Mesenchymal stem cell (in vitro differentiated cells and primary cell): ENCODE data around the gene OPTC.

Experiments
- DNase-seq: peaks from one replicate; pipeline ENCODE4 v3.0.0-alpha.2; 2013
- H2AFZ ChIP-seq: one replicate; pipeline ENCODE4 v1.6.1; 2013; ENCODE audit warnings: low read depth, mild to moderate bottlenecking, control low read depth, inconsistent platforms, low read length, moderate library complexity
- H2AK5ac ChIP-seq: 2 replicates; pipeline ENCODE4 v1.6.1; 2013; ENCODE audit warnings: low read length, moderate library complexity, mild to moderate bottlenecking, inconsistent platforms; ENCODE audit not compliant: severe bottlenecking
- H2BK120ac ChIP-seq: one replicate; pipeline ENCODE4 v1.6.1; 2013; ENCODE audit warnings: low read depth, mild to moderate bottlenecking, inconsistent platforms, low read length, moderate library complexity
- H2BK12ac ChIP-seq, 2 experiments: one replicate each; pipeline ENCODE4 v1.6.1; 2013; ENCODE audit warnings: inconsistent platforms in 2 of 2, low read length in 2 of 2, mild to moderate bottlenecking in 2 of 2, moderate library complexity in 2 of 2, control low read depth in 1 of 2
- H2BK15ac ChIP-seq: one replicate; pipeline ENCODE4 v1.6.1; 2013; ENCODE audit warnings: mild to moderate bottlenecking, low read depth, inconsistent platforms; ENCODE audit not compliant: poor library complexity, severe bottlenecking
- H2BK5ac ChIP-seq: 2 replicates; pipeline ENCODE4 v1.6.1; 2013; ENCODE audit warnings: low read depth, mild to moderate bottlenecking, low read length, control low read depth, inconsistent platforms; ENCODE audit not compliant: poor library complexity, severe bottlenecking
- H3K14ac ChIP-seq, 2 experiments: one replicate each; pipeline ENCODE4 v1.6.1; 2013; ENCODE audit warnings: inconsistent platforms in 2 of 2, low read length in 2 of 2, control low read depth in 1 of 2, mild to moderate bottlenecking in 1 of 2, moderate library complexity in 1 of 2
- H3K18ac ChIP-seq, 2 experiments: one replicate each; pipeline ENCODE4 v1.6.1; 2013; ENCODE audit warnings: inconsistent platforms in 2 of 2, low read length in 2 of 2, control low read depth in 1 of 2, low read depth in 1 of 2, mild to moderate bottlenecking in 1 of 2
- H3K23ac ChIP-seq, 2 experiments: one replicate each; pipeline ENCODE4 v1.6.1; 2013; ENCODE audit warnings: inconsistent platforms in 2 of 2, low read length in 2 of 2, mild to moderate bottlenecking in 2 of 2, moderate library complexity in 2 of 2, control low read depth in 1 of 2
- H3K27ac ChIP-seq: 2 replicates; pipeline ENCODE4 v1.5.1; 2013; ENCODE audit warnings: mild to moderate bottlenecking, moderate library complexity, low read length, control low read depth, inconsistent platforms; ENCODE audit not compliant: poor library complexity, severe bottlenecking
- H3K27me3 ChIP-seq, 2 experiments: 2 replicates each; pipeline versions ENCODE4 v1.6.1 to v1.7.0; 2013; ENCODE audit warnings: low read length in 2 of 2, mild to moderate bottlenecking in 2 of 2, moderate library complexity in 2 of 2, control low read depth in 1 of 2, inconsistent platforms in 1 of 2; ENCODE audit not compliant: control insufficient read depth in 1 of 2, insufficient read depth in 1 of 2
- H3K36me3 ChIP-seq, 2 experiments: 2 replicates each; pipeline versions ENCODE4 v1.6.1 to v1.7.0; 2013; ENCODE audit warnings: low read length in 2 of 2, control low read depth in 1 of 2, inconsistent platforms in 1 of 2, low read depth in 1 of 2, mild to moderate bottlenecking in 1 of 2; ENCODE audit not compliant: insufficient read depth in 2 of 2, control insufficient read depth in 1 of 2
- H3K4ac ChIP-seq, 2 experiments: one replicate each; pipeline ENCODE4 v1.6.1; 2013; ENCODE audit warnings: inconsistent platforms in 2 of 2, low read length in 2 of 2, mild to moderate bottlenecking in 2 of 2, moderate library complexity in 2 of 2, control low read depth in 1 of 2, low read depth in 1 of 2
- H3K4me1 ChIP-seq: 2 replicates; pipeline ENCODE4 v1.6.1; 2013; ENCODE audit warnings: low read depth, low read length, control low read depth; ENCODE audit not compliant: control insufficient read depth, insufficient read depth
- H3K4me2 ChIP-seq: 2 replicates; pipeline ENCODE4 v1.6.1; 2013; ENCODE audit warnings: low read length, mild to moderate bottlenecking, inconsistent platforms; ENCODE audit not compliant: poor library complexity, severe bottlenecking
- H3K4me3 ChIP-seq, 2 experiments: 2 replicates each; pipeline versions ENCODE4 v1.5.1 to v1.7.0; 2013; ENCODE audit warnings: low read length in 2 of 2, mild to moderate bottlenecking in 2 of 2, control low read depth in 1 of 2, low read depth in 1 of 2; ENCODE audit not compliant: insufficient read depth in 1 of 2
- H3K79me1 ChIP-seq: replicated peaks from 2 replicates; pipeline ENCODE4 v1.6.1; 2013; ENCODE audit warnings: mild to moderate bottlenecking, control low read depth, low read length, inconsistent platforms; ENCODE audit not compliant: poor library complexity, severe bottlenecking
- H3K9ac ChIP-seq: 2 replicates; pipeline ENCODE4 v1.7.0; 2013; ENCODE audit warnings: mild to moderate bottlenecking, low read length, moderate library complexity
- H3K9me3 ChIP-seq: 2 replicates; pipeline ENCODE4 v1.7.0; 2013; ENCODE audit warnings: mild to moderate bottlenecking, low read length; ENCODE audit not compliant: control insufficient read depth
- H4K8ac ChIP-seq: one replicate; pipeline ENCODE4 v1.6.1; 2013; ENCODE audit warnings: inconsistent platforms, mild to moderate bottlenecking, low read length, moderate library complexity
- H4K91ac ChIP-seq: one replicate; pipeline ENCODE4 v1.6.1; 2013; ENCODE audit warnings: mild to moderate bottlenecking, low read length, inconsistent platforms
- WGBS: methylation state at CpG from one replicate; pipeline ENCODE4 v1.1.7; 2013; ENCODE audit warnings: mixed read lengths; 5-methylcytosine and 5-hydroxymethylcytosine counted together

The OPTC gene

GRCh38 chr1:203523667-203524066 lies 29.7 kb downstream of the OPTC start:
- no peak overlapping the region for H3K27ac ChIP-seq
- no peak overlapping the region for H3K4me2 ChIP-seq
- no CpG with 5 or more reads among the region's 6 CpGs for WGBS
- peaks cover 19% of the 10 kb centered on the region for H3K4me1 ChIP-seq
- H3K79me1 ChIP-seq: no peaks in the 10 kb centered on the region
- no peak overlapping the region for H3K14ac ChIP-seq
- H2AK5ac ChIP-seq: no peak overlapping the region
- H3K4me3 ChIP-seq: no peak overlapping the region
- H2AFZ ChIP-seq: no peak overlapping the region
- H3K9me3 ChIP-seq: no peaks in the 10 kb centered on the region
- H2BK12ac ChIP-seq: no peak overlapping the region
- H2BK120ac ChIP-seq: no peak overlapping the region
- no peak overlapping the region for H3K4ac ChIP-seq
- H3K18ac ChIP-seq: no peak overlapping the region
- no peak overlapping the region for H2BK15ac ChIP-seq
- DNase-seq: no peak
- no peak overlapping the region for H3K23ac ChIP-seq
- H2BK5ac ChIP-seq: no peak overlapping the region
- no peaks in the 10 kb centered on the region for H3K27me3 ChIP-seq
- no peak overlapping the region for H3K9ac ChIP-seq
- H4K8ac ChIP-seq: no peak overlapping the region
- no peaks in the 10 kb centered on the region for H3K36me3 ChIP-seq
- no peak overlapping the region for H4K91ac ChIP-seq

GRCh38 chr1:203524152-203524551 lies 30.2 kb downstream of the OPTC start:
- H3K4ac ChIP-seq: no peak overlapping the region
- no peak overlapping the region for H3K23ac ChIP-seq
- H2AK5ac ChIP-seq: no peak overlapping the region
- H3K18ac ChIP-seq: no peak overlapping the region
- H2BK15ac ChIP-seq: no peak overlapping the region
- no peak for DNase-seq
- no peak overlapping the region for H3K14ac ChIP-seq
- no peaks in the 10 kb centered on the region for H3K27me3 ChIP-seq
- H2BK120ac ChIP-seq: no peak overlapping the region
- no peak overlapping the region for H4K8ac ChIP-seq
- H2BK5ac ChIP-seq: no peak overlapping the region
- H3K36me3 ChIP-seq: no peaks in the 10 kb centered on the region
- no peak overlapping the region for H3K4me3 ChIP-seq
- H2BK12ac ChIP-seq: no peak overlapping the region
- H3K4me2 ChIP-seq: no peak overlapping the region
- H2AFZ ChIP-seq: no peak overlapping the region
- no peak overlapping the region for H3K9ac ChIP-seq
- H3K79me1 ChIP-seq: no peaks in the 10 kb centered on the region
- H3K9me3 ChIP-seq: no peaks in the 10 kb centered on the region
- H3K27ac ChIP-seq: no peak overlapping the region
- H3K4me1 ChIP-seq: peaks cover 17% of the 10 kb centered on the region
- 87% methylated on average over 3 of the region's 4 CpGs for WGBS
- H4K91ac ChIP-seq: no peak overlapping the region

- no peak for DNase-seq
- no peak overlapping the region for H3K4ac ChIP-seq
- H3K4me1 ChIP-seq: peaks cover 17% of the 10 kb centered on the region
- no peak overlapping the region for H3K4me3 ChIP-seq
- no peaks in the 10 kb centered on the region for H3K79me1 ChIP-seq
- H3K9me3 ChIP-seq: no peaks in the 10 kb centered on the region
- no peak overlapping the region for H2AK5ac ChIP-seq
- no peak overlapping the region for H3K9ac ChIP-seq
- H2AFZ ChIP-seq: no peak overlapping the region
- H2BK12ac ChIP-seq: no peak overlapping the region
- no peaks in the 10 kb centered on the region for H3K27me3 ChIP-seq
- no peak overlapping the region for H2BK15ac ChIP-seq
- no peak overlapping the region for H3K27ac ChIP-seq
- no peak overlapping the region for H3K23ac ChIP-seq
- H4K91ac ChIP-seq: no peak overlapping the region
- H3K18ac ChIP-seq: no peak overlapping the region
- no peak overlapping the region for H2BK5ac ChIP-seq
- H3K4me2 ChIP-seq: no peak overlapping the region
- no peak overlapping the region for H4K8ac ChIP-seq
- H3K14ac ChIP-seq: no peak overlapping the region
- H2BK120ac ChIP-seq: no peak overlapping the region
- WGBS: 98% methylated on average over 4 of the region's 4 CpGs
- no peaks in the 10 kb centered on the region for H3K36me3 ChIP-seq
Measured at GRCh38 chr1:203524824-203525223, 30.9 kb downstream of the OPTC start.

- H2BK120ac ChIP-seq: no peak overlapping the region
- no peak for DNase-seq
- no peak overlapping the region for H3K18ac ChIP-seq
- no peak overlapping the region for H3K23ac ChIP-seq
- H3K4me2 ChIP-seq: no peak overlapping the region
- H3K27me3 ChIP-seq: no peaks in the 10 kb centered on the region
- H4K91ac ChIP-seq: no peak overlapping the region
- no peak overlapping the region for H3K9ac ChIP-seq
- peaks cover 17% of the 10 kb centered on the region for H3K4me1 ChIP-seq
- WGBS: 100% methylated on average over 1 of the region's 3 CpGs
- no peak overlapping the region for H3K4me3 ChIP-seq
- H4K8ac ChIP-seq: no peak overlapping the region
- no peaks in the 10 kb centered on the region for H3K36me3 ChIP-seq
- H3K27ac ChIP-seq: no peak overlapping the region
- H3K9me3 ChIP-seq: no peaks in the 10 kb centered on the region
- no peak overlapping the region for H2AFZ ChIP-seq
- H2AK5ac ChIP-seq: no peak overlapping the region
- no peak overlapping the region for H2BK5ac ChIP-seq
- H2BK15ac ChIP-seq: no peak overlapping the region
- no peak overlapping the region for H3K14ac ChIP-seq
- H3K4ac ChIP-seq: no peak overlapping the region
- no peak overlapping the region for H2BK12ac ChIP-seq
- H3K79me1 ChIP-seq: no peaks in the 10 kb centered on the region
Measured at GRCh38 chr1:203525685-203526084, 31.7 kb downstream of the OPTC start.
